ENCODE data around the gene MRPS22. TPM values are rescaled to one million over a fixed set of nuclear protein-coding genes. Genes with fewer than 3 reads are reported as not detected.

Gene MRPS22
- total and polyA plus RNA-seq, 2 of the 13 experiments (the other 11 are each of a cell fraction or from before 2014, with no cell fraction given), result 52.7 to 113 TPM

GRCh38 chr3:139300416-139300815, 43.4 kb upstream of the MRPS22 start:
- no peaks in the 10 kb centered on the region for H3K79me2 ChIP-seq (ENCODE audit: insufficient read depth, low read length)
- CTCF ChIA-PET (ENCODE audit: low intra/inter-chr PET ratio, low total read pairs), result no interaction called here

More at GRCh38 chr3:139300416-139300815, 43.4 kb upstream of the MRPS22 start:
- Histone ChIP-seq H3K27me3 (ENCODE audit: control insufficient read depth in 1 of 2, insufficient read depth in 2 of 2, low read length in 2 of 2) (no peaks in the 10 kb centered on the region), H3K4me2 (ENCODE audit: low read depth, low read length) (no peak overlapping the region), H3K4me3 (replicated peaks in 1 of 3; ENCODE audit: insufficient read depth in 1 of 3, low read depth in 2 of 3, low read length in 3 of 3) (no peak overlapping the region), H4K20me1 (ENCODE audit: insufficient read depth, low read length) (no peaks in the 10 kb centered on the region), H3K36me3 (replicated peaks in 1 of 2; ENCODE audit: control insufficient read depth in 1 of 2, insufficient read depth in 2 of 2, low read length in 2 of 2) (no peaks in the 10 kb centered on the region), H3K9me3 (ENCODE audit: low read length) (no peaks in the 10 kb centered on the region), H2AFZ (ENCODE audit: low read length) (no peak overlapping the region), H3K4me1 (ENCODE audit: insufficient read depth, low read length) (peaks cover 42% of the 10 kb centered on the region), H3K9ac (ENCODE audit: insufficient read depth, low read depth, low read length) (no peak overlapping the region), H3K27ac (ENCODE audit: extremely low read length, insufficient read depth, low read length) (no peak overlapping the region)
- TF ChIP-seq HNRNPK (IDR thresholded peaks at IDR 0.05; ENCODE audit: low read depth, low read length, poor library complexity, severe bottlenecking), result no peak
- TF ChIP-seq ZNF207 (IDR thresholded peaks at IDR 0.05; ENCODE audit: borderline replicate concordance), result no peak
- no peak for TF ChIP-seq AHDC1 (CRISPR knock-in tag; IDR thresholded peaks at IDR 0.05; ENCODE audit: borderline replicate concordance)
- intact Hi-C loops (cut with micrococcal nuclease; ENCODE audit: unreplicated experiment), result no loop called here
- POLR2A ChIA-PET, result no interaction called here
- in situ Hi-C loops (cut with HindIII; ENCODE audit: extremely low pct_ligation_motif_present, low pct_unique_long_range_greater_than_20kb), result no loop called here
- FAIRE-seq (no peak), ATAC-seq (no peak), DNase-seq (ENCODE audit: low spot score) (no peak)
- WGBS (ENCODE audit: low lambda C conversion rate), result 67% methylated on average over 3 of the region's 3 CpGs
- no TSS peak for BruUV-seq (replicated peaks)

All from HepG2 (cell line).